ENCODE measurements around the gene SDC1.

SDC1 gene

DNA sequence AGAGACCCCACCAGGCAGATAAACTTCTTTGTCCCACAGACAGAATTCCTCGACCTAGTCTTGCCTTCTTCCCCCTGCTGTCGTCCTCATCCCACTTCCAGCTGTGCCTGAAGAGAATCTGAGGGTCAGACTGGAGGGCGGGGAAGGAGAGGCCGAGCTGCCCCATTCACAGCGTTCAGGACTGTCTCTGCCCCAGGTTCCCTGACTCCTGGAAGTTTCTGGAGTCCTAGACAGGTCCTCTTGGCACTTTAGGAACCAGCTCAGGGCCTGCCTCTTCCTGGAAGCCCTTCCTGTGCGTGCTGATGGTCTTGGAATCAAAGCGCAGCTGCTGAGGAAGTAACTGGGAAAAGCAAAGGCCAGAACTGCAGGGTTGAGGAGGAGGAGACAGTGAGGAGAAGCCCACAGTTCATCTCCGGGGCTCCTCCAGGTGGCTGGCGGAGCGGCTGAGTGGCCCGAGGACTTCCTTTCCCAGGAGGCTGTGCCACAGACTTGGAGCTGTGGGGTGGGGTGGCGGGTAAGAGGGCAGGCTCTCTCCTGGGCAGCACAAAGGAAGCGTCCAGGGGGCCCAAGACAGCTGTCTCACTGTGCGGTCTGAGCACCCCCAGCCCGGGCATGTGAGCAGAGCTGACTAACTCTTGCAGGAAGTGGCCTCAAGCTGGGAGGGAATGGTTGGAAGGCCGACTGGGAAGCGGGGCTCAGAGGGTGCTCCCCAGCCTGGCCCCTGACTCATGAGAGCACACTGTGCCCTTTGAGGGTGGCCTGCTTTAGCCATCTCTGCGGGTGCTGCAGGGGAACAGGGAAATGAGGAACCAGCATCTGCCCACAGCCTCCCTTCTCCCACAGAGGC is 39.5 kb downstream of the SDC1 start:
- DNase-seq = peak in 1 of 2 donors; percentile 32
- Histone ChIP-seq H3K9me3 (no peaks in the 10 kb centered on the region), H3K4me1 (peaks cover 0 to 9% (median 0%) of the 10 kb centered on the region in 4 donors), H3K27me3 (peaks cover 0 to 5% of the 10 kb centered on the region in 2 donors), H3K27ac (no peak overlapping the region), H3K4me3 (no peak overlapping the region), H3K36me3 (no peaks in the 10 kb centered on the region)
- intact Hi-C loops (cut with DNase I; ENCODE audit: low total_unique reads) = no loop called here
- TF ChIP-seq, protein P1, sequence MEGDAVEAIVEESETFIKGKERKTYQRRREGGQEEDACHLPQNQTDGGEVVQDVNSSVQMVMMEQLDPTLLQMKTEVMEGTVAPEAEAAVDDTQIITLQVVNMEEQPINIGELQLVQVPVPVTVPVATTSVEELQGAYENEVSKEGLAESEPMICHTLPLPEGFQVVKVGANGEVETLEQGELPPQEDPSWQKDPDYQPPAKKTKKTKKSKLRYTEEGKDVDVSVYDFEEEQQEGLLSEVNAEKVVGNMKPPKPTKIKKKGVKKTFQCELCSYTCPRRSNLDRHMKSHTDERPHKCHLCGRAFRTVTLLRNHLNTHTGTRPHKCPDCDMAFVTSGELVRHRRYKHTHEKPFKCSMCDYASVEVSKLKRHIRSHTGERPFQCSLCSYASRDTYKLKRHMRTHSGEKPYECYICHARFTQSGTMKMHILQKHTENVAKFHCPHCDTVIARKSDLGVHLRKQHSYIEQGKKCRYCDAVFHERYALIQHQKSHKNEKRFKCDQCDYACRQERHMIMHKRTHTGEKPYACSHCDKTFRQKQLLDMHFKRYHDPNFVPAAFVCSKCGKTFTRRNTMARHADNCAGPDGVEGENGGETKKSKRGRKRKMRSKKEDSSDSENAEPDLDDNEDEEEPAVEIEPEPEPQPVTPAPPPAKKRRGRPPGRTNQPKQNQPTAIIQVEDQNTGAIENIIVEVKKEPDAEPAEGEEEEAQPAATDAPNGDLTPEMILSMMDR (IDR thresholded peaks at IDR 0.05) = no peak

- no peak overlapping the region for H3K4me3 ChIP-seq
- no peaks in the 10 kb centered on the region for H3K36me3 ChIP-seq
- peaks cover 0 to 5% (median 0%) of the 10 kb centered on the region in 4 donors for H3K4me1 ChIP-seq
- TF ChIP-seq, protein P1 (IDR thresholded peaks at IDR 0.05) = no peak
- no peaks in the 10 kb centered on the region for H3K27me3 ChIP-seq
- peak in 1 of 2 donors; percentile 26 for DNase-seq
- intact Hi-C loops (cut with DNase I; ENCODE audit: low total_unique reads) = no loop called here
- no peak overlapping the region for H3K27ac ChIP-seq
- no peaks in the 10 kb centered on the region for H3K9me3 ChIP-seq
Observed at GRCh38 chr2:20184067-20184938, 40.6 kb downstream of the SDC1 start.

DNA sequence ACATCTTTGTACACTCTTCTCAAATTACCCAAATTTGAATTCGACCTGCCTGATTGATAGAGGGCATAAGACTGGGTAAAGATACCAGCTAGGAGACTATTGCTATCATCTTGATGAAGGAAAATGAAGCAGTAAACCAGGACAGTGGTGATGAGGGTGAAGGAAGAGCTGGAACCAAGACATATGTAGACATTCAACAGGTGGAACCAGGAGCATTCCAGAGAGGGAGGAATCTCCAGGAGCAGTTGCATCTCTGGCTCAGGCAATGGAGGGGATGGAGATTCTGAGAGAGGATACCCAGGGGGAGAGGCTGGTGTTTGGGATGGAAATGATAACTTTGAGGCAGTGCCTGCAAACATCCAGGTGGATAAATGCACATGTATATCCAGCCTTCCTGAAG is 41.6 kb downstream of the SDC1 start:
- no peaks in the 10 kb centered on the region for H3K27me3 ChIP-seq
- peaks cover 0 to 5% (median 0%) of the 10 kb centered on the region in 4 donors for H3K4me1 ChIP-seq
- TF ChIP-seq, protein P1 (IDR thresholded peaks at IDR 0.05) = no peak
- no peak overlapping the region for H3K4me3 ChIP-seq
- intact Hi-C loops (cut with DNase I; ENCODE audit: low total_unique reads) = no loop called here
- no peaks in the 10 kb centered on the region for H3K36me3 ChIP-seq
- no peaks in the 10 kb centered on the region for H3K9me3 ChIP-seq
- DNase-seq = no peak
- no peak overlapping the region for H3K27ac ChIP-seq

DNA sequence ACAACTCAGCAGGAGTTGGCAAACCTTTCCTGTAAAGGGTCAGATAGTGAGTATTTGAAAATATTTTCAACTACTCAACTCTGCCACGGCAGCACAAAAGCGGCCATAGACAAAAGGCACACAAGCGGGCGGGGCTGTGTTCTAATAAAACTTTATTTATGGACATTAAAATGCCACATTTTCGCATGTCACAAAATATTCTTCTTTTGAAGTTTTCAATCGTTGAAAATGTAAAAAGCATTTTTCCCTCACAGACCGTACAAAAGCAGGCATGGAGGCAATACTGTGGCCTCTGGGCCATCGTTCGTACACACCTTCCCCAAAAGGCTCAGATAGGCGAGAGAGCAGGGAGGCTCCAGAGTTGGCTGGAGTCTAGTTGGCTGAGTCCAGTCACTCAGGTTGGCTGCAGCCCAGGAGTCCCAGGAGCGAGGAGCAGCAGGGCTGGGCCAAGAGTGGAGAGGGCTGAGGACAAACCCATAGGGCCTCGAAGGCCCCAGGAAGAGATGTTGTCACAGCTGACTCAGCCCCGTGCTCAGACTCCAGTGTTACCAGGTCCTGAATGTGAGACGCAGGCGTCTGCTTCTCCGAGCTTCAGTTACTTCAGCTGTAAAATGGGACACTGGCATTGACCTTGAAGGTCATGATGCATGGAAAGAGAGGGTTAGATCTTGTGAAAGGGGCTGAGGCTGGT is 42.5 kb downstream of the SDC1 start:
- no peaks in the 10 kb centered on the region for H3K36me3 ChIP-seq
- intact Hi-C loops (cut with DNase I; ENCODE audit: low total_unique reads) = no loop called here

GRCh38 chr2:20181761-20182160 is 43.2 kb downstream of the SDC1 start:
- intact Hi-C loops (cut with DNase I; ENCODE audit: low total_unique reads) = no loop called here
- TF ChIP-seq, protein P1 (IDR thresholded peaks at IDR 0.05) = no peak
- no peak overlapping the region for H3K27ac ChIP-seq
- peaks cover 0 to 5% (median 0%) of the 10 kb centered on the region in 4 donors for H3K4me1 ChIP-seq
- no peaks in the 10 kb centered on the region for H3K27me3 ChIP-seq
- peak in 1 of 2 donors; percentile 49 for DNase-seq
- H3K9me3 ChIP-seq = no peaks in the 10 kb centered on the region
- no peak overlapping the region for H3K4me3 ChIP-seq
- H3K36me3 ChIP-seq = no peaks in the 10 kb centered on the region

More for the DNA sequence above, 42.5 kb downstream of the SDC1 start:
- Histone ChIP-seq H3K4me1 (peaks cover 0 to 5% (median 0%) of the 10 kb centered on the region in 4 donors), H3K27ac (no peak overlapping the region), H3K9me3 (no peaks in the 10 kb centered on the region), H3K27me3 (no peaks in the 10 kb centered on the region), H3K4me3 (no peak overlapping the region)
- TF ChIP-seq, protein P1 (IDR thresholded peaks at IDR 0.05) = no peak
- DNase-seq = no peak

All from tibial artery (tissue), 4 donors.